ENCODE results near the gene SCYGR6. TPM values are rescaled to one million over a fixed set of nuclear protein-coding genes. Genes with fewer than 3 reads are reported as not detected.
"Not testable (repeated sequence)": the region's sequence is repeated elsewhere in the genome, so short reads cannot be mapped to it uniquely, and the experiment has no call there.

The SCYGR6 gene
- total RNA-seq, 1 experiment from 2014 or later: not detected

DNA sequence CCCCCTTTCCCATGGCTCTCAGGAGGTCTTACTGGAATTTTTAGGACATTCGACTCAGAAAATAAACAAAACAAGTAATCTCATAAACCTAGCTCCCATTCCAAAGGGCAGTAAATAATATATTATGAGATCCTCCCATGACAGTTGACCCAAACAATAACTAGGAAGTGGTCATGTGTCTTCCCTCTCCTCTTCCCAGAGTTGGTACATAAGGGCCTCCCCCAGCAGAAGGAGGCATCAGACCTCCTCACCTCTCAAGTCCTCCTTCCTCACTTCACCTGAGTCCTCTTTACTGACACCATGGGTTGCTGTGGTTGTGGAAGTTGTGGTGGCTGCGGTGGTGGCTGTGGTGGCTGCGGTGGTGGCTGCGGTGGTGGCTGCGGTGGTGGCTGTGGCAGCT lies 3.5 kb upstream of the SCYGR6 start, which contains the start of gene SCYGR7:
TSS of gene SCYGR7 (plus strand) at position 301 of the 400 bp plus-strand sequence. CDS start at position 301, 0 bp downstream.
- H3K79me2 ChIP-seq (ENCODE audit: low read length): no peaks in the 10 kb centered on the region
- H3F3A ChIP-seq (ENCODE audit: low read length, unreplicated experiment): no peaks in the 10 kb centered on the region
- H3K27ac ChIP-seq (ENCODE audit: low read length): no peak within 1 kb of the TSS
- no TSS peak for BruUV-seq (replicated peaks)
- H3K36me3 ChIP-seq (ENCODE audit: low read depth, low read length): no peaks in the 10 kb centered on the region
- CTCF ChIA-PET: no interaction called here
- H3K4me1 ChIP-seq (ENCODE audit: insufficient read depth, low read length): no peaks in the 10 kb centered on the region
- no peaks in the 10 kb centered on the region for H4K20me1 ChIP-seq (ENCODE audit: low read length)
- H3K4me3 ChIP-seq (ENCODE audit: low read length): no peak within 1 kb of the TSS
- intact Hi-C loops (cut with micrococcal nuclease): no loop called here
- POLR2A ChIA-PET (ENCODE audit: unreplicated experiment): no interaction called here
- no peaks in the 10 kb centered on the region for H3K9me3 ChIP-seq (ENCODE audit: low read length)
- 0 out of 2 replicates have a peak, but pooled peaks cover 4% of the 10 kb centered on the region for H3K27me3 ChIP-seq (ENCODE audit: low read length)
- no peak within 1 kb of the TSS for H3K9ac ChIP-seq (ENCODE audit: low read length)
- H3K9me2 ChIP-seq (replicated peaks; ENCODE audit: low read length): no peaks in the 10 kb centered on the region
- ATAC-seq (no peak), DNase-seq (no peak)
- no peak within 1 kb of the TSS for H2AFZ ChIP-seq (ENCODE audit: low read length)
- TF ChIP-seq EZH2phosphoT487 (IDR thresholded peaks at IDR 0.05; ENCODE audit: borderline replicate concordance, low read length) (no peak), EZH2 (IDR thresholded peaks at IDR 0.05; ENCODE audit: low read length, unreplicated experiment) (no peak)
- TF ChIP-seq, protein P1, sequence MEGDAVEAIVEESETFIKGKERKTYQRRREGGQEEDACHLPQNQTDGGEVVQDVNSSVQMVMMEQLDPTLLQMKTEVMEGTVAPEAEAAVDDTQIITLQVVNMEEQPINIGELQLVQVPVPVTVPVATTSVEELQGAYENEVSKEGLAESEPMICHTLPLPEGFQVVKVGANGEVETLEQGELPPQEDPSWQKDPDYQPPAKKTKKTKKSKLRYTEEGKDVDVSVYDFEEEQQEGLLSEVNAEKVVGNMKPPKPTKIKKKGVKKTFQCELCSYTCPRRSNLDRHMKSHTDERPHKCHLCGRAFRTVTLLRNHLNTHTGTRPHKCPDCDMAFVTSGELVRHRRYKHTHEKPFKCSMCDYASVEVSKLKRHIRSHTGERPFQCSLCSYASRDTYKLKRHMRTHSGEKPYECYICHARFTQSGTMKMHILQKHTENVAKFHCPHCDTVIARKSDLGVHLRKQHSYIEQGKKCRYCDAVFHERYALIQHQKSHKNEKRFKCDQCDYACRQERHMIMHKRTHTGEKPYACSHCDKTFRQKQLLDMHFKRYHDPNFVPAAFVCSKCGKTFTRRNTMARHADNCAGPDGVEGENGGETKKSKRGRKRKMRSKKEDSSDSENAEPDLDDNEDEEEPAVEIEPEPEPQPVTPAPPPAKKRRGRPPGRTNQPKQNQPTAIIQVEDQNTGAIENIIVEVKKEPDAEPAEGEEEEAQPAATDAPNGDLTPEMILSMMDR (conservative IDR thresholded peaks at IDR 0.05; ENCODE audit: low read depth, low read length): no peak
- no peak within 1 kb of the TSS for H3K4me2 ChIP-seq (ENCODE audit: low read length)

DNA sequence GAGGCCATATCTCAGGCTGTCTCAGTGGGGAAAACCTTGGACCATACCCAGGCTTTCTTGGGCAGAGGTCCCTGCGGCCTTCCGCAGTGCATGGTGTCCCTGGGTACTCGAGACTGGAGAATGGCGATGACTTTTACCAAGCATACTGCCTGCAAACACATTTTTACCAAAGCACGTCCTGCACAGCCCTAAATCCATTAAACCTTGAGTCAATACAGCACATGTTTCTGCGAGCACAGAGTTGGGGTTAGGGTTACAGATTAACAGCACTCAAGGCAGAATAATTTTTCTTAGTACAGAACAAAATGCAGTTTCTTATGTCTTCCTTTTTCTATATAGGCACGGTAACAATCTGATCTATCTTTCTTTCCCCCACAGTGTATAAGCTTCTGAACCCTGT lies 1.7 kb downstream of the SCYGR6 start:
- H4K20me1 ChIP-seq (ENCODE audit: low read length); H2AFZ ChIP-seq (ENCODE audit: low read length); H3K79me2 ChIP-seq (ENCODE audit: low read length); DNase-seq; H3F3A ChIP-seq (ENCODE audit: low read length, unreplicated experiment); H3K9me3 ChIP-seq (ENCODE audit: low read length); H3K9me2 ChIP-seq (replicated peaks; ENCODE audit: low read length); BruUV-seq (replicated peaks); H3K9ac ChIP-seq (ENCODE audit: low read length); H3K27ac ChIP-seq (ENCODE audit: low read length); H3K4me2 ChIP-seq (ENCODE audit: low read length); POLR2A ChIA-PET (ENCODE audit: unreplicated experiment); CTCF ChIA-PET; intact Hi-C loops (cut with micrococcal nuclease); H3K4me1 ChIP-seq (ENCODE audit: insufficient read depth, low read length); ATAC-seq; H3K36me3 ChIP-seq (ENCODE audit: low read depth, low read length); H3K4me3 ChIP-seq (ENCODE audit: low read length); H3K27me3 ChIP-seq (ENCODE audit: low read length): not testable (repeated sequence)

GRCh38 chr2:227720680-227721079 lies 3.9 kb downstream of the SCYGR6 start:
- Histone ChIP-seq H3F3A (ENCODE audit: low read length, unreplicated experiment) (no peaks in the 10 kb centered on the region), H3K9me2 (replicated peaks; ENCODE audit: low read length) (no peaks in the 10 kb centered on the region), H3K79me2 (ENCODE audit: low read length) (no peaks in the 10 kb centered on the region), H3K4me1 (ENCODE audit: insufficient read depth, low read length) (no peaks in the 10 kb centered on the region), H3K27ac (ENCODE audit: low read length) (no peak overlapping the region), H3K4me3 (ENCODE audit: low read length) (no peak overlapping the region), H3K4me2 (ENCODE audit: low read length) (no peak overlapping the region), H4K20me1 (ENCODE audit: low read length) (no peaks in the 10 kb centered on the region), H3K9me3 (ENCODE audit: low read length) (no peaks in the 10 kb centered on the region), H2AFZ (ENCODE audit: low read length) (no peak overlapping the region), H3K9ac (ENCODE audit: low read length) (no peak overlapping the region), H3K36me3 (ENCODE audit: low read depth, low read length) (no peaks in the 10 kb centered on the region), H3K27me3 (ENCODE audit: low read length) (no peaks in the 10 kb centered on the region)
- CTCF ChIA-PET: no interaction called here
- no TSS peak for BruUV-seq (replicated peaks)
- TF ChIP-seq EZH2 (IDR thresholded peaks at IDR 0.05; ENCODE audit: low read length, unreplicated experiment) (no peak), EZH2phosphoT487 (IDR thresholded peaks at IDR 0.05; ENCODE audit: borderline replicate concordance, low read length) (no peak)
- TF ChIP-seq, protein P1 (conservative IDR thresholded peaks at IDR 0.05; ENCODE audit: low read depth, low read length): no peak
- POLR2A ChIA-PET (ENCODE audit: unreplicated experiment): no interaction called here
- no peak for ATAC-seq
- DNase-seq: no peak
- intact Hi-C loops (cut with micrococcal nuclease): no loop called here

Data from PC-3 (cell line).